Activated CD8-positive, alpha-beta memory T cell treated with anti-CD3 and anti-CD28 coated beads, Interleukin-2, amount 50 U/mL, for 48 hours (primary cell): ENCODE data around the gene SGSM2.

Experiments used
- DNase-seq: peaks from one replicate; pipeline ENCODE4 v3.0.0-alpha.2; 2020

The SGSM2 gene

DNA sequence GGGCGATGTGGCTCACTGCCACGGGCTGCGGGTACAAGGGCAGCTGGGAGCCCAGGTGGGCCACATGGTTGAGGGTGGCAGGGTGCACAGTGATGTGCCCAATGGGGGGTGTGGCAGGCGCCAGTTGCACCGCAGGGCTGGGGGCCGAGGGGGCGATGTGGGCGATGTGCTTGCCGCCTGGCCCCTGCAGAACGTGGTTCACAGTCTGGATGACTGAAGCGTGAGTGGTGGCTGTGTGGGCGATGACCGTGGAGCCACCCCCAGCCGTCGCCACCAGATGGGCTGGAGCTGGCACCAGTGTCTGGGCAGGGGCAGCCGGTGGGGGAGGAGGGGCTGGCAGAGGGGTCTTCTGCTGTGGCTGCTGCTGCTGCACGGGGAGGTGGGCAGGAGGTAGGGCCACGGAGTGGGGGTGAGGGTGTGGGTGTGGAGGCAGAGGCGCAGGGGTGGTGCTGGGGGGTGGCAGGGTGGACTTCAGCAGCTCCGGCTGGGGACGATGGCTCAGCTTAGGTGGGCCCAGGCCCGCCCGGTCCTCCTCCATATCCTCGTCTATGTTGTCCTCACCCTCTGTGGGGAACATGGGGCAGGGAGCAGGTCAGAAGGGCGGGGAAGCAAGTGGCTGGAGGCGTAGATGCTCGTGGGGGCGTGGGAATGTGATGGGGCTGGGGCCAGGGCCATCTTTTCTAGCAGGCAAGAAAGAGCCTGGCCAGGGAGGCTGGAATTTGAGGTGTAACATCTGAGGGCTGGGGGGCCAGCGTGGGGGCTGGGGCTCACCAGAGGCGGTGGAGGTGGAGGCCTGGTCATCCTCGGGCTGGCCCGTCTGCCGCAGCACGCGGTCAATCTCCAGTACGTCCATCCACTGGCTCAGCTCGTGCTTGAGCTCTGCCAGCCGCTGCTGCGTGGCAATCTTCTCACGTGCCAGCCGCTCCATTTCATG lies 50.1 kb downstream of the SGSM2 start:
- DNase-seq: no peak

DNA sequence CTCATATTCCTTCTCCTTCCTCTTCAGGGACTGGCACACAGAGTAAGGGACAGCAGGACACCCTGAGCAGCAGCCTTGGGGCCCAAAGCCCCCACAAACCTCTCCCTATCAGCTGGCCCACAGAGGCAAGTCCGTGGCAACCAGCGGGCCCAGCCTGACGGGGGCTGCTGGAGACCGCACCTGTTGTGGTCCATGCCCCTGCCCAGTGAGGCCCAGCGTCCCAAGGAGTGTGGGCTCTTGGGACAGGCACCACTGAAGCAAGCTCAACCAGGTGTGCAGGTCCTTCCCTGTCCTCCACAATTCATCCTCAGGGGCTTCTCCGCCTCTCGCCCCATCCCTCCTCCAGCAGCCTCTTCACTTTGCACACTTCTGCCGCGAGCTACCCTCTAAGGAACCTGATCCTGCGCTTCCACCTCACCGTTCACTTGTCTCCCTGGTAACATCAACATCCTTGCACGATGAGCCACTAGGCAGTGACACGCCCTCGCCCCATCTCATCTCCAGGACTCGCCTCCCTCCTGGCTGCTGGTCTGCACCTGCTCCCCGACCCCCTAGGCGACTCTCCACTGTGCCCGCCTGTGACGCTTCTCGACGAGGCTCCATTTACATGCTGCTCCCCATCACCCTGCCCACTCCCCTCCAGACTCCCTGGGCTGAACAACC lies 50.9 kb downstream of the SGSM2 start:
- DNase-seq: no peak

DNA sequence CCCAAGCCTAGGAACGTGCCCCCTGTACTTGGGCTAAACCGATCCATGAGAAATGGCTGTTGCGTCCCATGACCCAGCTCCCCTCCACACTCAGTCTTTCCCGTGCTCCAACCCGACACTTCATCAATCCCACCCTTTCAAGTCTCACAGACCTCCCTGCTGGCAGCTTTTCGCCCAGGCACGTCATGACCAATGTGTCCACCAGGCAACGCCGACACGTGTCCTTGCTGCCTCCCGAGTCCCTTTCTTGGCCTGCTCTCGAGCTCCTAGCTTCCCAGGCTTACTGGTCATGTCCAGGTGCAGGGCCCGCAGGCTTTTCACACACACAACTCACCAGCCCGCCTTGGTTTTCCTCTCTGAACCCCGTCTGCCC lies 51.4 kb downstream of the SGSM2 start:
- no peak for DNase-seq

GRCh38 chr17:2390199-2390836 lies 53.0 kb downstream of the SGSM2 start:
- DNase-seq: no peak

DNA sequence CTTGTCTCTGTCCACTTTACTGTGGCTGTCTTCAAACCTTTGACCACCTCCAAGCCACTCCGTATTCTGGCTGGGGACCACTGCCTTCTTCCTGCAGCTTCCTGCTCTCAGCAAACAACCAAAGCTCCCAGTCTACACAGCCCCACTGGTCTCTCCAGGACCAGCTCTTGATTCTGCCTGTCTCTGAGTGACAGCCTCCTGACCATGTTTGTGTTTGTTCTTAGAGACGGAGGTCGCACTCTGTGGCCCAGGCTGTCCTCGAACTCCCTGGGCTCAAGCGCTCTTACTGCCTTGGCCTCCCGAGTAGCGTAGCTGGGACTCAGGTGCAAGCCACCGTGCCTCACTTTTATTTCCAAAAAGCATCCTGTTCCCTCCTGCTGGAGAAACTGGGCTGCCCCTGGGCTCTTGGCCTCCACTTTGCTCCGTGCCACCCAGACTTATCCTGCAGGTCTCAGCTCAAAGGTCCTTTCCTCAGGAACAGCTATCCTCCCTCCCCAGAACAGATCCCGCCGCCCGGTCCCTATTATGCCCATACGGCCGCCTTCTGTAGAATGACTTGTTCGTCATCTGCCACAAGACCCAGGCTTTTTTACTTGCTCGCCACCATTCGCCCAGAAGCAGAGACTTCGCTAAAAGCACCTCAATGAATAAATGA lies 54.4 kb downstream of the SGSM2 start:
- DNase-seq: no peak

DNA sequence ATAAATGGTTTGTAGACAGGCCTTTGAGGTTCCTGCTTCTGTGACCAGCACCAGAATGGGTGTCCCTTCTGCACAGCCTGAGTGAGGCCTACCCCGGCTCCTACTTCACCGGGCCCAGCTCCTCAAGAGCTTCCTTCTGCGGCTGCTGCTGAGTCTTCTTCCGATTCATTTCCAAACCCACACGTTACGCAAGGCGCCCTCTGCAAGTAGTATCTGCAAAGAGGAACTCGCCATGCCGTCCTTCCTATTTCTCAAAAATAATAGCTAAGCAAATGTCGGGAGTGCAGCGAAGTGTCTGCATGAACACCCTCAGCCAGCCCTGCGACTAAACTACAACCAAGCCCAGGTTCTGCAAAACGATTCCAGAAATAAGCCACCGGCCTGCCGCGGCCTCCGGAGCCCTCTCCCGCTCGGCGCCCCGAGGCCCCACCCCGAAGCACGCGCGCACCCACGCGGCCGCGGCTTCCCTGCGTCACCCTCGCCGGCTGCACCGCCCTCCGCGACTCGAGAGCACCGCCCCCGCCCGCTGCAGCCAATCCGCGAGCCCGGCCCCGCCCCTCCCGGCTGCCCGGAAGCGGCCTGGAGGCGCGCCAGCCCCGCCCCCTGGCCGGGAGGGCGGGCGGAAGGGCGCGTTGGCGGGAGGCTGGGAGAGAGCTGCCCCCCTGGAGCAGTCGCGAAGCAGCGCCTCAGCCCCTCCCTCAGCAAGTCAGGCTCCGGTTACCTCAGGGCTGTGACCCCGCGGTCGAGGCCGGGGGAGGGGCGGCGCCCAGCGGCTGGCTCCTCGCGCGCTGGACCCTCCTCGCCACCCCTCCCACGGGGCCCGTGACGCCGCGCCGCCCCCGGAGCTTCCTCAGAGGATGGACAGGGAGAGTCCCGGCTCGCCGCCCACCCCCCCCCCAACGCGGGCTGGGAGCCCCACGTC lies 55.2 kb downstream of the SGSM2 start:
- peak; percentile 99 for DNase-seq

- DNase-seq: peak; percentile 94
Observed at GRCh38 chr17:2393174-2393953, 56.1 kb downstream of the SGSM2 start.

- DNase-seq: no peak
Observed at GRCh38 chr17:2393954-2394749, 56.9 kb downstream of the SGSM2 start.

DNA sequence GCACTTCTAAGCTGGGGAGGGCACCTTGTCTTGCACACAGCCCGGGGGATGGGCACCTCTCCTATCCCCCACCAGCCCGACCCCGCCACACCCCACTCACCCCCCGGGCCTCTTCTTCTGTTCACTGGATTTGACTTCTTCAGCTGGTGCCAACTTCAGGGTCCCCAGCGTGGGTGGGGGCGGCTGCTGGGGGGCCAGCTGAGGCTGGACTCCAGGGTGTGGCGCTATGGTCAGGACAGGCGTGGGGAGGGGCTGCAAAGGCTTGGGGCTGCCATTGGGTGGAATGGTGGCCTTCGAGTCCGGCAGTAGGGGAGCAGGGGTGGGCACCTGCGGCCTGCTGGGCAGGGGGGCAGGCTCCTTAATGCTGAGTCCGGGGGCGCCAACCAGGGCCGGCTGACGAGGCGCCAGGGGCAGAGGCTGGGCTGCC lies 57.5 kb downstream of the SGSM2 start:
- DNase-seq: no peak

- DNase-seq: no peak
Observed at GRCh38 chr17:2395258-2396181, 58.2 kb downstream of the SGSM2 start.

DNA sequence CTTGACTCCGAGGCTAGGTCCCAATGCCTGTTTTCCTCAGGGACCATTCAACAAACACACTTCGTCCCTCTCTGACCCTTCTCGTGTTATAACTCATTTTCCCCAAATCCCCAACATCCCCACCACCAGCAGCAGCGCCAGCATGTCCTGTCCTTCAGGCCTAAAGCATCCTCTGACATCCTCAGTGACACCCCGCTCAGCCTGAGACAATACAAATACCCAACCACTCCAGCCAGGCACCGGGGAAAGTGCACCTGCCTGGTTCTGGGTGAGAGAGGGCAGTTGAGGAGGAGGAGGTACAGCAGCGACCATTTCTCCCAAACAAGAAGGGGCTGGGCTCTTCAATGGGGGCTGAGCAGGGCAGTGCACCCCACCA lies 58.9 kb downstream of the SGSM2 start:
- no peak for DNase-seq

- DNase-seq: peak; percentile 78
Observed at GRCh38 chr17:2396568-2397246, 59.4 kb downstream of the SGSM2 start.

GRCh38 chr17:2397247-2398171 lies 60.2 kb downstream of the SGSM2 start:
- no peak for DNase-seq

DNA sequence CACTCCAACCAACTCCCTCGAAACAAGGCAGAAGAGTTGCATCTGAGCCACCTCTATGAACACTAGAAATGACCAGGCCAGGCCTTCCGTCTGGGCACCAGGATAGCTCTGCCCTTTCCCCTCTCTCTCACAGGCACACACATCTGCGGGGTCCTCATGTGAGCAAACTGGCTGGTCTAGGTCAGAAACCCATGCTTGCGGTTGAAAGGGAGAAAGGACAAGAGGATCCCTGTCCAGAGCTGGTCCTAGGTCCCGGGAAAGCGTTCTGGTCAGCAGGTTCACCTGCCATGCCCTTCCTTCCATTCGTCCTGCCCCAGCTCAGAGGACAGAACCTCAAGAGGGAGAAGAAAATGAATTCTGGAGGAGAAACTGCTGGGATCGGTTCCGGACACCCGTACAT lies 60.9 kb downstream of the SGSM2 start:
- no peak for DNase-seq

- peak; percentile 77 for DNase-seq
Observed at GRCh38 chr17:2398655-2399571, 61.6 kb downstream of the SGSM2 start.
